ENCODE measurements around the gene CALHM1. TPM values are rescaled to one million over a fixed set of nuclear protein-coding genes. Genes with fewer than 3 reads are reported as not detected.

CALHM1 gene
- total and polyA plus RNA-seq, 2 experiments from 2014 or later = 0.11 TPM; not detected in 1

GRCh38 chr10:103499881-103500280 lies 41.2 kb upstream of the CALHM1 start:
- Histone ChIP-seq H3K4me1 (ENCODE audit: insufficient read depth) (no peaks in the 10 kb centered on the region), H4K20me1 (replicated peaks; ENCODE audit: insufficient read depth) (no peaks in the 10 kb centered on the region), H3K36me3 (ENCODE audit: insufficient read depth) (no peaks in the 10 kb centered on the region), H3K9me2 (ENCODE audit: insufficient read depth) (no peaks in the 10 kb centered on the region), H3K27ac (ENCODE audit: low read depth) (no peak overlapping the region), H2AFZ (no peak overlapping the region), H3F3A (replicated peaks; ENCODE audit: low read depth) (no peaks in the 10 kb centered on the region; the same call in 1 of the 2 replicates), H3K4me2 (no peak overlapping the region), H3K4me3 (no peak overlapping the region), H3K27me3 (ENCODE audit: insufficient read depth) (peaks cover 26% of the 10 kb centered on the region), H3K79me2 (replicated peaks; ENCODE audit: insufficient read depth) (no peaks in the 10 kb centered on the region)
- no peak for DNase-seq (ENCODE audit: low spot score)
- peaks cover 10% of the 10 kb centered on the region for H3K27me3 Mint-ChIP-seq (ENCODE audit: insufficient read depth, low read depth, poor library complexity)
- peaks cover 4% of the 10 kb centered on the region; the same call in 2 of the 3 replicates for H3K4me1 Mint-ChIP-seq
- no peaks in the 10 kb centered on the region; the same call in 2 of the 3 replicates for H3K9me3 Mint-ChIP-seq
- no peak for TF ChIP-seq STAT1 (IDR thresholded peaks at IDR 0.05; ENCODE audit: unreplicated experiment)
- no peak for TF ChIP-seq REST (IDR thresholded peaks at IDR 0.05; ENCODE audit: unreplicated experiment)
- H3K36me3 Mint-ChIP-seq (ENCODE audit: low read depth) = no peaks in the 10 kb centered on the region
- H3K27ac Mint-ChIP-seq = no peak overlapping the region
- H3K4me3 Mint-ChIP-seq = no peak overlapping the region
- peak; percentile 63 for ATAC-seq

- no peak overlapping the region for H3K27ac Mint-ChIP-seq
- H4K20me1 ChIP-seq (replicated peaks; ENCODE audit: insufficient read depth) = no peaks in the 10 kb centered on the region
- no peaks in the 10 kb centered on the region; the same call in 1 of the 2 replicates for H3K4me1 ChIP-seq (ENCODE audit: insufficient read depth)
- no peaks in the 10 kb centered on the region for H3K9me2 ChIP-seq (ENCODE audit: insufficient read depth)
- DNase-seq (ENCODE audit: low spot score) (no peak), ATAC-seq (no peak)
- no peak overlapping the region for H3K4me3 ChIP-seq
- H3K36me3 ChIP-seq (ENCODE audit: insufficient read depth) = no peaks in the 10 kb centered on the region
- no peaks in the 10 kb centered on the region for H3K36me3 Mint-ChIP-seq (ENCODE audit: low read depth)
- no peaks in the 10 kb centered on the region; the same call in 1 of the 2 replicates for H3F3A ChIP-seq (replicated peaks; ENCODE audit: low read depth)
- no peak for TF ChIP-seq EZH2 (IDR thresholded peaks at IDR 0.05; ENCODE audit: low read depth, unreplicated experiment)
- no peak for TF ChIP-seq STAT1 (IDR thresholded peaks at IDR 0.05; ENCODE audit: unreplicated experiment)
- no peak for TF ChIP-seq CTCF (conservative IDR thresholded peaks at IDR 0.05; ENCODE audit: low read depth in 2 of 2)
- TF ChIP-seq EZH2phosphoT487 (IDR thresholded peaks at IDR 0.05; ENCODE audit: unreplicated experiment) = no peak
- H3K79me2 ChIP-seq (replicated peaks; ENCODE audit: insufficient read depth) = no peaks in the 10 kb centered on the region
- H3K4me1 Mint-ChIP-seq = peaks cover 8% of the 10 kb centered on the region; the same call in 2 of the 3 replicates
- H3K4me3 Mint-ChIP-seq = no peak overlapping the region
- no peak overlapping the region for H3K27ac ChIP-seq (ENCODE audit: low read depth)
- H3K27me3 Mint-ChIP-seq (ENCODE audit: insufficient read depth, low read depth, poor library complexity) = peaks cover 15% of the 10 kb centered on the region
- no peak overlapping the region for H3K4me2 ChIP-seq
- peaks cover 34% of the 10 kb centered on the region for H3K27me3 ChIP-seq (ENCODE audit: insufficient read depth)
- no peak overlapping the region for H2AFZ ChIP-seq
- no peaks in the 10 kb centered on the region; the same call in 2 of the 3 replicates for H3K9me3 Mint-ChIP-seq
Measured at GRCh38 chr10:103498936-103499638, 40.4 kb upstream of the CALHM1 start.
